Lower leg skin (tissue), 3 donors: ENCODE data around the gene MTRF1.

Experiments used
- POLR2A ChIP-seq, 2 donors: fragments of 450-650 bp; IDR thresholded peaks; one replicate each; pipeline ENCODE4 v1.6.1; 2016 to 2017; ENCODE audit warnings: antibody characterized with exemption in 2 of 2, mild to moderate bottlenecking in 1 of 2, moderate library complexity in 1 of 2
- TF ChIP-seq, protein P1 (sequence below), 3 donors: fragments of 450-650 bp; IDR thresholded peaks; one replicate each; pipeline ENCODE4 v1.5.1; 2016; ENCODE audit warnings: antibody characterized with exemption in 3 of 3, mild to moderate bottlenecking in 3 of 3, moderate library complexity in 2 of 3

DNA sequence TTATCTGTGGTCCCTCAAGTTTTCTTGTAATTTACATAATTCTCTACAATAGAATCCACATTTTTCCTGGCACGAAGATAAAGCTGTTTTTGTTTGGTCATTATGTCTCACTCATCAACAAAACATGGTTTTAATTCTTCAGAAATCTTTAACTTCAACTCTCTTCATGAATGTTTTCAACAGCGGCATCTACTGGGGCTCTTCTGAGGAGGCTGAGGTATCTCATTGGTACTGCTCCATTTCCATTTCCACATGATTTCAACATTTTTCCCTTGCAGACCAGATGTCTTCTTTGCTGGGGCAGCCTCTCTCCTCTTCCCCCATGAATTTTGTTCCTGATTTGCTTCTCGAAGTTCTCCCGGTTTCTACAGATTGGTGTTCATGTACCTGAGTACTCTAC, 63.2 kb downstream of the MTRF1 start:
- TF ChIP-seq, protein P1, sequence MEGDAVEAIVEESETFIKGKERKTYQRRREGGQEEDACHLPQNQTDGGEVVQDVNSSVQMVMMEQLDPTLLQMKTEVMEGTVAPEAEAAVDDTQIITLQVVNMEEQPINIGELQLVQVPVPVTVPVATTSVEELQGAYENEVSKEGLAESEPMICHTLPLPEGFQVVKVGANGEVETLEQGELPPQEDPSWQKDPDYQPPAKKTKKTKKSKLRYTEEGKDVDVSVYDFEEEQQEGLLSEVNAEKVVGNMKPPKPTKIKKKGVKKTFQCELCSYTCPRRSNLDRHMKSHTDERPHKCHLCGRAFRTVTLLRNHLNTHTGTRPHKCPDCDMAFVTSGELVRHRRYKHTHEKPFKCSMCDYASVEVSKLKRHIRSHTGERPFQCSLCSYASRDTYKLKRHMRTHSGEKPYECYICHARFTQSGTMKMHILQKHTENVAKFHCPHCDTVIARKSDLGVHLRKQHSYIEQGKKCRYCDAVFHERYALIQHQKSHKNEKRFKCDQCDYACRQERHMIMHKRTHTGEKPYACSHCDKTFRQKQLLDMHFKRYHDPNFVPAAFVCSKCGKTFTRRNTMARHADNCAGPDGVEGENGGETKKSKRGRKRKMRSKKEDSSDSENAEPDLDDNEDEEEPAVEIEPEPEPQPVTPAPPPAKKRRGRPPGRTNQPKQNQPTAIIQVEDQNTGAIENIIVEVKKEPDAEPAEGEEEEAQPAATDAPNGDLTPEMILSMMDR (IDR thresholded peaks at IDR 0.05) = no peak
- TF ChIP-seq POLR2A (IDR thresholded peaks at IDR 0.05) = no peak
